ENCODE data around the gene CCT8L2. TPM values are rescaled to one million over a fixed set of nuclear protein-coding genes. Genes with fewer than 3 reads are reported as not detected.

The CCT8L2 gene
- total and polyA plus RNA-seq, 2 of the 8 experiments (the other 6 are each of a cell fraction or from before 2014, with no cell fraction given), result not detected

GRCh38 chr22:16559056-16559955, 33.3 kb downstream of the CCT8L2 start (continued):
- TF ChIP-seq, protein P1, sequence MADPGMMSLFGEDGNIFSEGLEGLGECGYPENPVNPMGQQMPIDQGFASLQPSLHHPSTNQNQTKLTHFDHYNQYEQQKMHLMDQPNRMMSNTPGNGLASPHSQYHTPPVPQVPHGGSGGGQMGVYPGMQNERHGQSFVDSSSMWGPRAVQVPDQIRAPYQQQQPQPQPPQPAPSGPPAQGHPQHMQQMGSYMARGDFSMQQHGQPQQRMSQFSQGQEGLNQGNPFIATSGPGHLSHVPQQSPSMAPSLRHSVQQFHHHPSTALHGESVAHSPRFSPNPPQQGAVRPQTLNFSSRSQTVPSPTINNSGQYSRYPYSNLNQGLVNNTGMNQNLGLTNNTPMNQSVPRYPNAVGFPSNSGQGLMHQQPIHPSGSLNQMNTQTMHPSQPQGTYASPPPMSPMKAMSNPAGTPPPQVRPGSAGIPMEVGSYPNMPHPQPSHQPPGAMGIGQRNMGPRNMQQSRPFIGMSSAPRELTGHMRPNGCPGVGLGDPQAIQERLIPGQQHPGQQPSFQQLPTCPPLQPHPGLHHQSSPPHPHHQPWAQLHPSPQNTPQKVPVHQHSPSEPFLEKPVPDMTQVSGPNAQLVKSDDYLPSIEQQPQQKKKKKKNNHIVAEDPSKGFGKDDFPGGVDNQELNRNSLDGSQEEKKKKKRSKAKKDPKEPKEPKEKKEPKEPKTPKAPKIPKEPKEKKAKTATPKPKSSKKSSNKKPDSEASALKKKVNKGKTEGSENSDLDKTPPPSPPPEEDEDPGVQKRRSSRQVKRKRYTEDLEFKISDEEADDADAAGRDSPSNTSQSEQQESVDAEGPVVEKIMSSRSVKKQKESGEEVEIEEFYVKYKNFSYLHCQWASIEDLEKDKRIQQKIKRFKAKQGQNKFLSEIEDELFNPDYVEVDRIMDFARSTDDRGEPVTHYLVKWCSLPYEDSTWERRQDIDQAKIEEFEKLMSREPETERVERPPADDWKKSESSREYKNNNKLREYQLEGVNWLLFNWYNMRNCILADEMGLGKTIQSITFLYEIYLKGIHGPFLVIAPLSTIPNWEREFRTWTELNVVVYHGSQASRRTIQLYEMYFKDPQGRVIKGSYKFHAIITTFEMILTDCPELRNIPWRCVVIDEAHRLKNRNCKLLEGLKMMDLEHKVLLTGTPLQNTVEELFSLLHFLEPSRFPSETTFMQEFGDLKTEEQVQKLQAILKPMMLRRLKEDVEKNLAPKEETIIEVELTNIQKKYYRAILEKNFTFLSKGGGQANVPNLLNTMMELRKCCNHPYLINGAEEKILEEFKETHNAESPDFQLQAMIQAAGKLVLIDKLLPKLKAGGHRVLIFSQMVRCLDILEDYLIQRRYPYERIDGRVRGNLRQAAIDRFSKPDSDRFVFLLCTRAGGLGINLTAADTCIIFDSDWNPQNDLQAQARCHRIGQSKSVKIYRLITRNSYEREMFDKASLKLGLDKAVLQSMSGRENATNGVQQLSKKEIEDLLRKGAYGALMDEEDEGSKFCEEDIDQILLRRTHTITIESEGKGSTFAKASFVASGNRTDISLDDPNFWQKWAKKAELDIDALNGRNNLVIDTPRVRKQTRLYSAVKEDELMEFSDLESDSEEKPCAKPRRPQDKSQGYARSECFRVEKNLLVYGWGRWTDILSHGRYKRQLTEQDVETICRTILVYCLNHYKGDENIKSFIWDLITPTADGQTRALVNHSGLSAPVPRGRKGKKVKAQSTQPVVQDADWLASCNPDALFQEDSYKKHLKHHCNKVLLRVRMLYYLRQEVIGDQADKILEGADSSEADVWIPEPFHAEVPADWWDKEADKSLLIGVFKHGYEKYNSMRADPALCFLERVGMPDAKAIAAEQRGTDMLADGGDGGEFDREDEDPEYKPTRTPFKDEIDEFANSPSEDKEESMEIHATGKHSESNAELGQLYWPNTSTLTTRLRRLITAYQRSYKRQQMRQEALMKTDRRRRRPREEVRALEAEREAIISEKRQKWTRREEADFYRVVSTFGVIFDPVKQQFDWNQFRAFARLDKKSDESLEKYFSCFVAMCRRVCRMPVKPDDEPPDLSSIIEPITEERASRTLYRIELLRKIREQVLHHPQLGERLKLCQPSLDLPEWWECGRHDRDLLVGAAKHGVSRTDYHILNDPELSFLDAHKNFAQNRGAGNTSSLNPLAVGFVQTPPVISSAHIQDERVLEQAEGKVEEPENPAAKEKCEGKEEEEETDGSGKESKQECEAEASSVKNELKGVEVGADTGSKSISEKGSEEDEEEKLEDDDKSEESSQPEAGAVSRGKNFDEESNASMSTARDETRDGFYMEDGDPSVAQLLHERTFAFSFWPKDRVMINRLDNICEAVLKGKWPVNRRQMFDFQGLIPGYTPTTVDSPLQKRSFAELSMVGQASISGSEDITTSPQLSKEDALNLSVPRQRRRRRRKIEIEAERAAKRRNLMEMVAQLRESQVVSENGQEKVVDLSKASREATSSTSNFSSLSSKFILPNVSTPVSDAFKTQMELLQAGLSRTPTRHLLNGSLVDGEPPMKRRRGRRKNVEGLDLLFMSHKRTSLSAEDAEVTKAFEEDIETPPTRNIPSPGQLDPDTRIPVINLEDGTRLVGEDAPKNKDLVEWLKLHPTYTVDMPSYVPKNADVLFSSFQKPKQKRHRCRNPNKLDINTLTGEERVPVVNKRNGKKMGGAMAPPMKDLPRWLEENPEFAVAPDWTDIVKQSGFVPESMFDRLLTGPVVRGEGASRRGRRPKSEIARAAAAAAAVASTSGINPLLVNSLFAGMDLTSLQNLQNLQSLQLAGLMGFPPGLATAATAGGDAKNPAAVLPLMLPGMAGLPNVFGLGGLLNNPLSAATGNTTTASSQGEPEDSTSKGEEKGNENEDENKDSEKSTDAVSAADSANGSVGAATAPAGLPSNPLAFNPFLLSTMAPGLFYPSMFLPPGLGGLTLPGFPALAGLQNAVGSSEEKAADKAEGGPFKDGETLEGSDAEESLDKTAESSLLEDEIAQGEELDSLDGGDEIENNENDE (IDR thresholded peaks at IDR 0.05; ENCODE audit: insufficient replicate concordance, low read length), result no peak
- TF ChIP-seq SRF (IDR thresholded peaks at IDR 0.05; ENCODE audit: low read depth, low read length) (no peak), EZH2 (IDR thresholded peaks at IDR 0.05; ENCODE audit: low read depth, low read length, severe bottlenecking) (no peak), MAFK (IDR thresholded peaks at IDR 0.05; ENCODE audit: low read depth, low read length) (no peak), SP4 (IDR thresholded peaks at IDR 0.05; ENCODE audit: low read length) (no peak), CREB1 (IDR thresholded peaks at IDR 0.05) (no peak)

Measured in H1 (cell line).